Sigmoid colon (tissue), 7 donors: ENCODE results near the gene TSEN54. TPM values are rescaled to one million over a fixed set of nuclear protein-coding genes. Genes with fewer than 3 reads are reported as not detected.

Source experiments
- DNase-seq: peaks from one replicate; pipeline ENCODE4 v3.0.0-alpha.2; 2019
- H3K27ac ChIP-seq, 4 donors: fragments of 200-600 bp; sonication (generic); one replicate each; pipeline ENCODE4 v1.5.1; 2016 to 2019; ENCODE audit warnings: mild to moderate bottlenecking in 1 of 4
- H3K27me3 ChIP-seq, 3 donors: fragments of 200-600 bp; sonication (generic); one replicate each; pipeline ENCODE4 v1.5.1; 2019; ENCODE audit warnings: mild to moderate bottlenecking in 1 of 3
- H3K36me3 ChIP-seq, 4 donors: fragments of 200-600 bp; sonication (generic); one replicate each; pipeline ENCODE4 v1.5.1; 2016 to 2019
- H3K4me1 ChIP-seq, 4 donors: fragments of 200-600 bp; sonication (generic); one replicate each; pipeline ENCODE4 v1.5.1; 2017 to 2019
- H3K4me3 ChIP-seq, 4 donors: fragments of 200-600 bp; sonication (generic); one replicate each; pipeline ENCODE4 v1.5.1; 2017 to 2019; ENCODE audit warnings: mild to moderate bottlenecking in 2 of 4, moderate library complexity in 1 of 4
- H3K9me3 ChIP-seq, 4 donors: fragments of 200-600 bp in 3 of 4; sonication (generic) in 3 of 4; one replicate each; pipeline versions ENCODE4 v1.5.1 to v1.6.1; 2013 to 2019
- EP300 ChIP-seq, 4 donors: sonication (generic); formaldehyde crosslinking; IDR thresholded peaks; one replicate each; pipeline ENCODE4 v1.6.1; 2017; ENCODE audit warnings: antibody characterized with exemption in 4 of 4
- POLR2A ChIP-seq, 2 donors: fragments of 450-650 bp; IDR thresholded peaks; one replicate each; pipeline ENCODE4 v1.6.1; 2016; ENCODE audit warnings: antibody characterized with exemption in 2 of 2, mild to moderate bottlenecking in 2 of 2, moderate library complexity in 2 of 2
- POLR2AphosphoS5 ChIP-seq, 4 donors: sonication (generic); formaldehyde crosslinking; IDR thresholded peaks; one replicate each; pipeline ENCODE4 v1.6.1; 2017; ENCODE audit warnings: antibody characterized with exemption in 4 of 4
- WGBS, 2 donors: extraction: QIAGEN DNeasy Blood & Tissue Kit; methylation state at CpG; one replicate each; pipeline ENCODE4 v1.1.7; 2013; 5-methylcytosine and 5-hydroxymethylcytosine counted together
- intact Hi-C: fragments of 100-400 bp; cut with DNase I; formaldehyde crosslinking; loops from one replicate; pipeline ENCODE4 v1.15.1; 2023
- polyA plus RNA-seq, 3 donors: library from polyadenylated mRNA; stranded (reverse); fragments of 200-250 nt; gene quantifications; one replicate each; pipeline ENCODE4 v1.2.3, GENCODE V29; 2013
- total RNA-seq, 4 donors: library from RNA; depleted of rRNA; stranded (reverse); fragments of >200 nt; gene quantifications; one replicate each; pipeline ENCODE4 v1.1.0, GENCODE V29; 2016
- TF ChIP-seq, protein P1 (sequence below), 4 experiments: fragments of 450-650 bp in 3 of 4; fragments of 200-600 bp in 1 of 4; IDR thresholded peaks; one replicate each; pipeline ENCODE4 v1.5.1; 2016 to 2019; ENCODE audit warnings: antibody characterized with exemption in 4 of 4, mild to moderate bottlenecking in 3 of 4, moderate library complexity in 2 of 4
- donor health status: healthy with polysubstance abuse.
- donor health status: Bipolar disorder and iron deficiency.
- donor health status: healthy.

TSEN54 gene
- total and polyA plus RNA-seq, 7 donors = 11.1 to 43.7 (median 25.3) TPM

DNA sequence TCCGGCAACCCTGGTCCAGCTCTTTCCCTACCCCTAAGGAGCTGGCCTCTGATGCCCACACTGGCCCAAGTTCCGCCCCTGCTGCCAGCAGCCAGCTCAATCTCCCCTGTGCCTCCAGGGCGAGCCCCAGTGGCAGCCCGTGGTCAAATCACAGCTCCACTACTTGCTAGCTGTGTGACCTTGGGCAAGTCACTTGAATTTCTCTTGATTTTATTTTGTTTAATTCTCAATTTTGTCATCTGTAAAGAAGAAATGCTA is 11.2 kb upstream of the TSEN54 start:
- H3K4me1 ChIP-seq = peaks cover 0 to 45% (median 36%) of the 10 kb centered on the region in 4 donors

DNA sequence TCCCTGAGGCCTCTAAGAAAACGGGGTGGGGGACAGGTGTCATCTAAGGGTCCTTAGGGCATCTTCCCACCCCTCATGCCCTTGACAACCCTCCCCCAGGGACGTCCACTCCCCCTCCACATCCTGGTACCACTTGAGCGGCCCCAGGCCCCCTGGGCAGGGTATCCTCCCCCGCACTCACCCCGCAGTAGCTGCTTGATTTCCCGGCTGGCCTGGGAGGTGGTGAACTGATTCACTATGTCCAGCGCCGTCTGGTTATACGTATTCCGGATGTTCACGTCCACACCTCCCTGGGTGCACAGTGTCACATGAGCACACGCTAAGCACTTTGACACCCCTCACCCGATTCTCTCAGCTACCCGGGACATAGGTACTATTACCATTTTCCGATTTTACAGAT is 10.7 kb upstream of the TSEN54 start:
- no peaks in the 10 kb centered on the region for H3K27me3 ChIP-seq
- WGBS, 2 donors = 90 to 91% methylated on average over 15 of the region's 15 CpGs
- no peak overlapping the region for H3K27ac ChIP-seq
- H3K4me1 ChIP-seq = peaks cover 0 to 45% (median 41%) of the 10 kb centered on the region in 4 donors
- H3K9me3 ChIP-seq = no peaks in the 10 kb centered on the region
- TF ChIP-seq, protein P1, sequence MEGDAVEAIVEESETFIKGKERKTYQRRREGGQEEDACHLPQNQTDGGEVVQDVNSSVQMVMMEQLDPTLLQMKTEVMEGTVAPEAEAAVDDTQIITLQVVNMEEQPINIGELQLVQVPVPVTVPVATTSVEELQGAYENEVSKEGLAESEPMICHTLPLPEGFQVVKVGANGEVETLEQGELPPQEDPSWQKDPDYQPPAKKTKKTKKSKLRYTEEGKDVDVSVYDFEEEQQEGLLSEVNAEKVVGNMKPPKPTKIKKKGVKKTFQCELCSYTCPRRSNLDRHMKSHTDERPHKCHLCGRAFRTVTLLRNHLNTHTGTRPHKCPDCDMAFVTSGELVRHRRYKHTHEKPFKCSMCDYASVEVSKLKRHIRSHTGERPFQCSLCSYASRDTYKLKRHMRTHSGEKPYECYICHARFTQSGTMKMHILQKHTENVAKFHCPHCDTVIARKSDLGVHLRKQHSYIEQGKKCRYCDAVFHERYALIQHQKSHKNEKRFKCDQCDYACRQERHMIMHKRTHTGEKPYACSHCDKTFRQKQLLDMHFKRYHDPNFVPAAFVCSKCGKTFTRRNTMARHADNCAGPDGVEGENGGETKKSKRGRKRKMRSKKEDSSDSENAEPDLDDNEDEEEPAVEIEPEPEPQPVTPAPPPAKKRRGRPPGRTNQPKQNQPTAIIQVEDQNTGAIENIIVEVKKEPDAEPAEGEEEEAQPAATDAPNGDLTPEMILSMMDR (IDR thresholded peaks at IDR 0.05) = no peak
- TF ChIP-seq POLR2A (IDR thresholded peaks at IDR 0.05) (no peak), EP300 (IDR thresholded peaks at IDR 0.05) (no peak), POLR2AphosphoS5 (IDR thresholded peaks at IDR 0.05) (no peak)
- intact Hi-C loops = no loop called here
- peaks cover 0 to 53% (median 35%) of the 10 kb centered on the region in 4 donors for H3K36me3 ChIP-seq
- H3K4me3 ChIP-seq = no peak overlapping the region
- no peak for DNase-seq

More for the DNA sequence above, 11.2 kb upstream of the TSEN54 start:
- Histone ChIP-seq H3K9me3 (no peaks in the 10 kb centered on the region), H3K27me3 (no peaks in the 10 kb centered on the region), H3K4me3 (no peak overlapping the region), H3K36me3 (peaks cover 0 to 58% (median 36%) of the 10 kb centered on the region in 4 donors), H3K27ac (no peak overlapping the region)
- WGBS, 2 donors = 82 to 90% methylated on average over 4 of the region's 4 CpGs
- intact Hi-C loops = no loop called here
- TF ChIP-seq EP300 (IDR thresholded peaks at IDR 0.05) = no peak
- no peak for TF ChIP-seq POLR2A (IDR thresholded peaks at IDR 0.05)
- no peak for DNase-seq

DNA sequence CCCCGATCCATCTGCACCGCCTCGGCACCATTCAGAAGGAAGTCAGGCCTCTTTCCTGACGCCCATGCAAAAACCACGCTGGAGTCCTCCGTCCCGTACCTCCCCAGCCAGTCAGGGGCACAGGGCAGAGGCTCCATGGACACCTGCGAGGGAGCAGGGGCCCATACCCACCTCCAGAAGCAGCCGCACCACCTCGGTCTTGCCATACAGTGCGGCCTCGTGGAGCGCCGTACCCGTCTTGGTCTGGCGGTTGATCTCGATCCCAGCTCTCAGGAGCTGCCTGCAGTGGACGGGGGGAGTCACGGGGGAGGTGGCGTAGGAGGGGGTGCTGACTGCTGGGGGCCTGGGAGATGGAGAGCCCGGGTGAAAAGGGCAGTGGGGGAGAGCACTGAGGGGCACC is 10.2 kb upstream of the TSEN54 start:
- intact Hi-C loops = no loop called here
- no peak overlapping the region for H3K4me3 ChIP-seq
- DNase-seq = no peak
- H3K36me3 ChIP-seq = peaks cover 0 to 50% (median 34%) of the 10 kb centered on the region in 4 donors
- no peaks in the 10 kb centered on the region for H3K9me3 ChIP-seq
- no peak for TF ChIP-seq POLR2A (IDR thresholded peaks at IDR 0.05)
- TF ChIP-seq EP300 (IDR thresholded peaks at IDR 0.05) = no peak
- TF ChIP-seq, protein P1 (IDR thresholded peaks at IDR 0.05) = no peak
- TF ChIP-seq POLR2AphosphoS5 (IDR thresholded peaks at IDR 0.05) = no peak
- H3K27ac ChIP-seq = no peak overlapping the region
- 89 to 90% methylated on average over 21 of the region's 21 CpGs for WGBS, 2 donors
- no peaks in the 10 kb centered on the region for H3K27me3 ChIP-seq
- peaks cover 0 to 45% (median 42%) of the 10 kb centered on the region in 4 donors for H3K4me1 ChIP-seq

DNA sequence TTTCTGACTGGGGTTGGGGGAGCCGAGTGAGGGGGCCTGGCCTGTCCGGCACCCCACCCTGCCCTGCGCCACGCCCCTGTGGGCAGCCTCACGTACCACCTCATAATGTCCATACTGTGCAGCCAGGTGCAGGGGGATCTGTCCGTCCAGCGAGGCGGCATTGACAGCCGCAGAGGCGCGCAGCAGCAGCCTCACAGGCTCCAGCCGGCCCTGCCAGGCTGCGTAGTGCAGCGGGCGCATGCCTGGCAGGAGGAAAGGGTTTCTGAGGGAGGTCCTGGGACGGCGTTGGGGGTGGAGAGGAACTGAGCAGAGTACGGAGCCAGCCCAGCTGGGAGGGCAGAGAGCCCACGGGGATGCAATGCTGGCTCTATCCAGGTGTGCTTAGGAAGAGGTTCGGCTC is 9.4 kb upstream of the TSEN54 start:
- peaks cover 0 to 51% (median 34%) of the 10 kb centered on the region in 4 donors for H3K36me3 ChIP-seq

DNA sequence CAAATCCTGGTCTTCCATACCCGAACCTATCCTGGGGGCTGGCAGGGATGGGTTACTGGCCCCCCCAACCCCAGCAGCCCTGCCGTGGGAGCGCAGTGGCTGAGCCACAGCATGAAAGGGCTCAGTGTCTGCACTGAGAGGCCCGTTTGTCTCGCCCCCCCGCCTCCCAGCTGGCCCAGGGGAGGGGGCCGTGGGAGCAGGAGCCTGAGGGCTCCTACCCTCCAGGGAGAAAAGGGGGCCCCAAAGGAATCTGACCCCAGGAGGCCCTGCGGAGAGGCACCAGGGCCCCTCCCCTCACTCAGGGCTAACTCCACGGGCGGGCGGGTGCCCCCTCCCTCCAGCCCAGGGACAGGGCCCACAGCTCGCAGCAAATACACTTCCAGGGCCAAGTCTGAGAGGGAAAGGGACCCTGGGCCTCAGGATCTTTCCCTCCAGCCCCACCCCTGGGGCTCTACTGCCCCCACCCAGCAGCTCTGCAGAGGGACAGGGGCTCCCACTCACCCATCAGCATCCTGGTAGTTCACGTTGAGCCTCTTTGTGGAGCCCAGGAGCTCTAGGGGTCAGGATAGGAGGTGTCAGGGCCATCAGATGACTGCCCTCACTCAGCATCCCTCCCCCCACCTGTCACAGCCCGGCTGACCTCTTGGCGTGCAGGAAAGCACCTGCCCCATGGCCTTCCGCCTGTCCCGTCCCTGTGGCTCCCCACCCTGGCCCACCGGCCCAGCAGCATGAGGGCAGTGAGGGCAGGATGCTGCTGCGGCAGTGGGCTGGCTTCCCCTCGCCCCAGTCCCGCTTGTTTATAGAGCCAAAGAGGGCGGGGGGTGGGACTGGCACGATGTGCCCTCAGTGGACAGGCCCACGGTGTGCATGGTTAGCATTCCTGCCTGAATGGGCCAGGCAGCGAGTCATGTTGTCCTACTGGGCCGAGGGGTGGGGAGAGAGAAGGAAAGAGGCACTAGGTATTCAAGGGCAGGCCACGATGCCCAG is 8.3 kb upstream of the TSEN54 start:
- peak overlapping the region; percentile 65 to 91 (median 88) for H3K27ac ChIP-seq
- intact Hi-C loops = no loop called here
- peaks cover 0 to 44% (median 30%) of the 10 kb centered on the region in 4 donors for H3K36me3 ChIP-seq

More for the DNA sequence above, 9.4 kb upstream of the TSEN54 start:
- Histone ChIP-seq H3K9me3 (no peaks in the 10 kb centered on the region), H3K4me3 (no peak overlapping the region), H3K27ac (peak overlapping the region in 1 of 4 donors; percentile 65), H3K4me1 (peaks cover 0 to 45% (median 42%) of the 10 kb centered on the region in 4 donors), H3K27me3 (no peaks in the 10 kb centered on the region)
- no peak for DNase-seq
- intact Hi-C loops = no loop called here
- 92 to 94% methylated on average over 20 of the region's 20 CpGs for WGBS, 2 donors
- no peak for TF ChIP-seq POLR2AphosphoS5 (IDR thresholded peaks at IDR 0.05)
- no peak for TF ChIP-seq EP300 (IDR thresholded peaks at IDR 0.05)
- TF ChIP-seq, protein P1 (IDR thresholded peaks at IDR 0.05) = no peak
- TF ChIP-seq POLR2A (IDR thresholded peaks at IDR 0.05) = no peak

More for the DNA sequence above, 8.3 kb upstream of the TSEN54 start:
- Histone ChIP-seq H3K9me3 (no peaks in the 10 kb centered on the region), H3K4me1 (peaks cover 0 to 53% (median 50%) of the 10 kb centered on the region in 4 donors), H3K27me3 (no peaks in the 10 kb centered on the region), H3K4me3 (no peak overlapping the region)
- no peak for DNase-seq
- WGBS, 2 donors = 83 to 87% methylated on average over 27 of the region's 27 CpGs
- TF ChIP-seq, protein P1 (IDR thresholded peaks at IDR 0.05) = no peak
- TF ChIP-seq POLR2AphosphoS5 (IDR thresholded peaks at IDR 0.05) (no peak), EP300 (IDR thresholded peaks at IDR 0.05) (no peak), POLR2A (IDR thresholded peaks at IDR 0.05) (no peak)
